Measurements from ENCODE around the gene SPATA9. TPM values are rescaled to one million over a fixed set of nuclear protein-coding genes. Genes with fewer than 3 reads are reported as not detected.
"Not testable (repeated sequence)": the region's sequence is repeated elsewhere in the genome, so short reads cannot be mapped to it uniquely, and the experiment has no call there.

SPATA9 gene
- polyA plus RNA-seq, 1 of the 3 experiments (the other 2 are of a cell fraction) = 0.07 TPM

DNA sequence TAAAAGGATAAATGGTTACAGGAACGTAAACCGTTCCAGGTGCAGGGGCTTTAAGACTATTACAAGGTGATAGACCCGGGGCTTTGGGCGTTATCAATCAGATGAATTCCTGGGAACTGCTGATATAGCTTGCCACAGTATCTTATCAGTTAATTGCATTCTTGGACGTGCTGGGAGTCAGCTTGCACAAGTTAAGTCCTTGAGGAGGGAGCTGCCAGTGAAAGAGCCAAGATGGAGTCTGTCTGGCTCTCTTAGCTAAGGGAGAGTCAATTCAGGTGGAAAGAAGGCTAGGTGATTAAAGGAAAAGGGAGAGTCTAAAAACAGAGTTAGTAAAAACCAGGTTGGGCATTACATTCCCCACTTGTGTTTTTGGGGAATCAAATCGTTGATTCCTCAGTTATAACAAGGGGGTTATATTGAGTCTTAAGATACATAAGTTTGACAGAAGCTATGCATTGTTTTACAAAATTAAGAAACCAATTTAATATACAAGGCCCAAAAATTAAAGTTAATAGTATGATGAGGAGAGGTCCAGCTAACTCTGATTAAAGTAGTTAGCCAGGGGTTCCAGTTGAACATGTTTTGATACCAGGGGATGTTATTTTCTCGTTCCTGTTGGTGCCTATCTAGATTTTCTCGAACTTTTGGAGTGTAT is 24.9 kb upstream of the SPATA9 start:
- H3K9ac ChIP-seq; H3K9me3 ChIP-seq; POLR2A ChIA-PET; H3K79me2 ChIP-seq (ENCODE audit: insufficient read depth); H2AFZ ChIP-seq (ENCODE audit: low read depth); H3F3A ChIP-seq (replicated peaks; ENCODE audit: insufficient read depth); H3K4me3 ChIP-seq (ENCODE audit: low read depth in 2 of 2, low read length in 1 of 2); H3K36me3 ChIP-seq (replicated peaks in 1 of 2; ENCODE audit: control insufficient read depth in 1 of 2, insufficient read depth in 2 of 2, low read length in 1 of 2); CTCF ChIA-PET; H3K27me3 ChIP-seq (ENCODE audit: insufficient read depth); H3K4me1 ChIP-seq (ENCODE audit: control insufficient read depth in 1 of 2, insufficient read depth in 2 of 2, low read depth in 1 of 2, low read length in 1 of 2); DNase-seq; H3K27ac ChIP-seq (ENCODE audit: low read depth in 2 of 2, low read length in 1 of 2); H3K4me2 ChIP-seq; H3K9me2 ChIP-seq; H4K20me1 ChIP-seq (ENCODE audit: insufficient read depth): not testable (repeated sequence)
- WGBS (ENCODE audit: low lambda C conversion rate) = 68% methylated on average over 8 of the region's 8 CpGs

DNA sequence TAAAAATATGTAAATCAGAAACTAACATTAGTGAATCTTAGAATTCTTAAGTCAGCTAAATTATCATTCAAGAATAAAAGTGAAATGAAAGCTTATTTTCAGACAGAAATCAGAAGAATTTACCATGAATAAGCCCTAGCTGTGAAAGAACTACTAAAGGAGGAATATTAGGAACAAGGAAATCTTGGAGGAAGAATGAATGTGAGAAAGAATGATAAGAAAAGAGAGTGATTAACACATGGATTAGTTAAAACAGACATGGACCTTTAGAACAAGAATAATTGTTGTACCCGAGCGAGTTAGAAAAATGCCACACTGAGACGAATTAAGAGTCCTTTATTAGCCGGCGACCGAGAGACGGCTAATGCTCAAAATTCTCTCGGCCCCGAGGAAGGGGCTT is 24.3 kb upstream of the SPATA9 start:
- no peaks in the 10 kb centered on the region for H3K79me2 ChIP-seq (ENCODE audit: insufficient read depth)

DNA sequence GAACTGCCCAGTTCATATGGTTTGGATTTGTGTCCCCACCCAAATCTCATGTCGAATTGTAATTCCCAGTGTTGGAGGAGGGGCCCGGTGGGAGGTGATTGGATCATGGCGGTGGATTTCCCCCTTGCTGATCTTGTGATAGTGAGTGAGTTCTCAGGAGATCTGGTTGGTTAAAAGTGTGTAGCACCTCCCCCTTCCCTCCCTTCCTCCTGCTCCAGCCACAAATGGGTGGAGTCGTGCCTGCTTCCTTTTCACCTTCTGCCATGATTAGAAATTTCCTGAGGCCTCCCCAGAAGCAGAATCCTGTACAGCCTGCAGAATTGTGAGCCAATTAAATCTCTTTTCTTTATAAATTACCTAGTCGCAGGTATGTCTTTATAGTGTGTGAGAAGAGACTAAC is 23.4 kb upstream of the SPATA9 start:
- H3K4me1 ChIP-seq (ENCODE audit: control insufficient read depth in 1 of 2, insufficient read depth in 2 of 2, low read depth in 1 of 2, low read length in 1 of 2); H3K27me3 ChIP-seq (ENCODE audit: insufficient read depth); H3K79me2 ChIP-seq (ENCODE audit: insufficient read depth); H3K4me3 ChIP-seq (ENCODE audit: low read depth in 2 of 2, low read length in 1 of 2); H3K4me2 ChIP-seq; H2AFZ ChIP-seq (ENCODE audit: low read depth); H4K20me1 ChIP-seq (ENCODE audit: insufficient read depth); H3K9ac ChIP-seq; DNase-seq; H3K9me3 ChIP-seq; H3K27ac ChIP-seq (ENCODE audit: low read depth in 2 of 2, low read length in 1 of 2); H3F3A ChIP-seq (replicated peaks; ENCODE audit: insufficient read depth); H3K9me2 ChIP-seq; POLR2A ChIA-PET; H3K36me3 ChIP-seq (replicated peaks in 1 of 2; ENCODE audit: control insufficient read depth in 1 of 2, insufficient read depth in 2 of 2, low read length in 1 of 2): not testable (repeated sequence)
- CTCF ChIA-PET = interaction anchor here (1.3 kb wide), 1 partner anchor 132 kb away, joined by 3 read pairs; no protein-coding TSS in a partner anchor
- WGBS (ENCODE audit: low lambda C conversion rate) = 82% methylated on average over 5 of the region's 5 CpGs

More for the DNA sequence above, 24.3 kb upstream of the SPATA9 start:
- H3K9me3 ChIP-seq = no peaks in the 10 kb centered on the region
- no peak for DNase-seq
- no peak for TF ChIP-seq TEAD4 (IDR thresholded peaks at IDR 0.05; ENCODE audit: borderline replicate concordance, insufficient read depth)
- no peak for TF ChIP-seq RXRA (IDR thresholded peaks at IDR 0.05; ENCODE audit: borderline replicate concordance, low read depth)
- TF ChIP-seq TAF1 (IDR thresholded peaks at IDR 0.05; ENCODE audit: borderline replicate concordance, low read depth, low read length) = no peak
- TF ChIP-seq JUND (IDR thresholded peaks at IDR 0.05) = no peak
- TF ChIP-seq SMC3 (IDR thresholded peaks at IDR 0.05; ENCODE audit: low read depth, low read length) = no peak
- TF ChIP-seq TCF12 (IDR thresholded peaks at IDR 0.05) = no peak
- TF ChIP-seq, protein P1, sequence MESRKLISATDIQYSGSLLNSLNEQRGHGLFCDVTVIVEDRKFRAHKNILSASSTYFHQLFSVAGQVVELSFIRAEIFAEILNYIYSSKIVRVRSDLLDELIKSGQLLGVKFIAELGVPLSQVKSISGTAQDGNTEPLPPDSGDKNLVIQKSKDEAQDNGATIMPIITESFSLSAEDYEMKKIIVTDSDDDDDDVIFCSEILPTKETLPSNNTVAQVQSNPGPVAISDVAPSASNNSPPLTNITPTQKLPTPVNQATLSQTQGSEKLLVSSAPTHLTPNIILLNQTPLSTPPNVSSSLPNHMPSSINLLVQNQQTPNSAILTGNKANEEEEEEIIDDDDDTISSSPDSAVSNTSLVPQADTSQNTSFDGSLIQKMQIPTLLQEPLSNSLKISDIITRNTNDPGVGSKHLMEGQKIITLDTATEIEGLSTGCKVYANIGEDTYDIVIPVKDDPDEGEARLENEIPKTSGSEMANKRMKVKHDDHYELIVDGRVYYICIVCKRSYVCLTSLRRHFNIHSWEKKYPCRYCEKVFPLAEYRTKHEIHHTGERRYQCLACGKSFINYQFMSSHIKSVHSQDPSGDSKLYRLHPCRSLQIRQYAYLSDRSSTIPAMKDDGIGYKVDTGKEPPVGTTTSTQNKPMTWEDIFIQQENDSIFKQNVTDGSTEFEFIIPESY (IDR thresholded peaks at IDR 0.05; ENCODE audit: borderline replicate concordance, low read depth) = no peak
- no peak for TF ChIP-seq SIN3A (IDR thresholded peaks at IDR 0.05; ENCODE audit: borderline replicate concordance, low read depth, low read length)
- no peak for TF ChIP-seq FOSL2 (IDR thresholded peaks at IDR 0.05; ENCODE audit: borderline replicate concordance, low read depth)
- no peaks in the 10 kb centered on the region for H4K20me1 ChIP-seq (ENCODE audit: insufficient read depth)
- H3K4me2 ChIP-seq = no peak overlapping the region
- H3K4me1 ChIP-seq (ENCODE audit: control insufficient read depth in 1 of 2, insufficient read depth in 2 of 2, low read depth in 1 of 2, low read length in 1 of 2) = peaks cover 0 to 3% of the 10 kb centered on the region in 2 experiments; a peak in 1 of 4 replicates
- H3K9me2 ChIP-seq = no peaks in the 10 kb centered on the region
- CTCF ChIA-PET = no interaction called here
- no peak overlapping the region for H2AFZ ChIP-seq (ENCODE audit: low read depth)
- H3K36me3 ChIP-seq (replicated peaks in 1 of 2; ENCODE audit: control insufficient read depth in 1 of 2, insufficient read depth in 2 of 2, low read length in 1 of 2) = no peaks in the 10 kb centered on the region
- POLR2A ChIA-PET = no interaction called here
- WGBS (ENCODE audit: low lambda C conversion rate) = 86% methylated on average over 9 of the region's 9 CpGs
- no peak overlapping the region for H3K27ac ChIP-seq (ENCODE audit: low read depth in 2 of 2, low read length in 1 of 2)
- no peak overlapping the region for H3K9ac ChIP-seq
- H3K27me3 ChIP-seq (ENCODE audit: insufficient read depth) = no peaks in the 10 kb centered on the region
- H3F3A ChIP-seq (replicated peaks; ENCODE audit: insufficient read depth) = peaks cover 3% of the 10 kb centered on the region
- no peak overlapping the region for H3K4me3 ChIP-seq (ENCODE audit: low read depth in 2 of 2, low read length in 1 of 2)
